ENCODE results near the gene PANK4. TPM values are rescaled to one million over a fixed set of nuclear protein-coding genes. Genes with fewer than 3 reads are reported as not detected.

PANK4 gene
- total RNA-seq (2014; rRNA removed; shearing (Covaris generic)) = 29.5 and 31.4 TPM in 2 replicates

GRCh38 chr1:2525920-2526823 is at the start of gene PANK4:
TSS of gene PANK4 (minus strand) at chr1:2526596. CDS start at chr1:2526587, 9 bp downstream.

GRCh38 chr1:2556277-2556677 is 29.9 kb upstream of the PANK4 start, which contains the start of gene TNFRSF14:
TSS of gene TNFRSF14 (plus strand) at chr1:2556371. CDS start at chr1:2556665, 294 bp downstream.

GRCh38 chr1:2529784-2530512 is 3.6 kb upstream of the PANK4 start, which contains the start of gene HES5:
TSS of gene HES5 (minus strand) at chr1:2530263. CDS start at chr1:2530164, 99 bp downstream.

GRCh38 chr1:2476061-2476999 is 50.1 kb downstream of the PANK4 start, which contains the start of gene PLCH2:
TSS of gene PLCH2 (plus strand) at chr1:2476289. CDS start at chr1:2476589, 300 bp downstream.

Other genes with a start within 250 kb of the PANK4 start
- 34.2 and 34.3 TPM in 2 replicates for gene MORN1, start 135.0 kb downstream of the PANK4 start, total RNA-seq (2014; rRNA removed; shearing (Covaris generic))
- 87.6 and 97.9 TPM in 2 replicates for gene RER1, start 134.8 kb downstream of the PANK4 start, total RNA-seq (2014; rRNA removed; shearing (Covaris generic))
- gene PEX10, start 114.0 kb downstream of the PANK4 start, total RNA-seq (2014; rRNA removed; shearing (Covaris generic)) = 44.3 and 47.3 TPM in 2 replicates
- not detected in 2 replicates for gene PLCH2, start 50.3 kb downstream of the PANK4 start, total RNA-seq (2014; rRNA removed; shearing (Covaris generic))
- not detected in 2 replicates for gene HES5, start 3.7 kb upstream of the PANK4 start, total RNA-seq (2014; rRNA removed; shearing (Covaris generic))
- 8.8 and 9.9 TPM in 2 replicates for gene TNFRSF14, start 29.8 kb upstream of the PANK4 start, total RNA-seq (2014; rRNA removed; shearing (Covaris generic))
- 12.0 and 18.4 TPM in 2 replicates for gene PRXL2B, start 60.2 kb upstream of the PANK4 start, total RNA-seq (2014; rRNA removed; shearing (Covaris generic))
- not detected in 2 replicates for gene MMEL1, start 106.4 kb upstream of the PANK4 start, total RNA-seq (2014; rRNA removed; shearing (Covaris generic))

All from A375 (cell line).